HUDEP-2 (cell line): Measurements from ENCODE around the gene METTL5.
A peak's percentile ranks its signal among the peaks of the same experiment; 100 is the strongest.
"Not testable (repeated sequence)": the region's sequence is repeated elsewhere in the genome, so short reads cannot be mapped to it uniquely, and the experiment has no call there.

Experiments used
- DNase-seq, 76 experiments: peaks; one replicate each; lab custom pipeline; 2025; ENCODE audit not compliant: unreplicated experiment in 76 of 76; lab: John Stamatoyannopoulos, UW

Gene METTL5

DNA sequence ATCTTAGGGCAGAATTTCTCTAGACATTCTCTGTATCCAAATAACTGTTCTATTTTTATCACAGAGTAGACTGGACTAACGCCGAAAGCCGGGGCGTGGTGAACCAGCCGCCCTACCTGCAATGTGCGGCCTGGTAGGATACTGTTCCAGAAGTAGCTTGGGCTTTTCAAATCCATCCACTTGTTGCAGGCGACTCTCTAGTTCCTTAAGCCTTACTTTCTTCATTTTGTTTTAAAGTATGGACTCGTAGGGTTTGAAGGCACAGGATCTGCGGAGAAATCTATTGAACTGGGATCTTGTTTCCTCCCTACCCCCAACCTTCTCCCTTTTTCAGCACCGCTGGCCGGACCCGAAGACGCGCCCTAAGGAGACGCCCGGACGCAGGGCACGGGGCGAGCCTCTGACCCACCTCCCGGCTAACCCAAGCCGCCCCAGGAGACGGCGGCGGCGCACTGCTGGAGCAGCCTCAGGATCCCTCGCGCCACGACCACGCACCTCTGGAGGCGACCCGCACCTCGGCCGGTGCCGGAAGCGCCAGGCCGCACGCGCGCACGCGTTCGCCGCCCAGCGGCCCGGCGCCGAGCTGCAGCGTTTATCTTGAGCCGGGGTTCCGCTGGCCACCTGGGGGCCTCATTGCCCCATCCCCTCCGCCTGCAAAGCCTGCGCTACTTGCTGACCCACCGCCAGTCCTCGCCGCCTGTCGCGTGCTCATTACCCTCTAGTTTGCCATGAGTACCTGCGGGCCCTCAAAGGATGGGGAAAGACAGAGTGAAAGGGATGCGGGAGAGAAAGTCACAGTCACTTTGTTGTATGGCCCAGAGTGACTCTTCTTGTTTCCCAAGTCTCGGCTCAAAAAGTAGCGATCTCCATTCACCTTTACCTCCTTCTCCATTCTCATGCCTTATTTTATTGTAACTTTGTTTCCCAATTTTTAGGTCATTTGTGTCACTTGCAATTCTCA lies at the start of gene METTL5:
METTL5 (minus strand) TSS at position 533 of the 961 bp plus-strand sequence; CDS start at position 225, 308 bp downstream.
- peak in 73 of 76 experiments; percentile 27 to 89 (median 72) for DNase-seq

DNA sequence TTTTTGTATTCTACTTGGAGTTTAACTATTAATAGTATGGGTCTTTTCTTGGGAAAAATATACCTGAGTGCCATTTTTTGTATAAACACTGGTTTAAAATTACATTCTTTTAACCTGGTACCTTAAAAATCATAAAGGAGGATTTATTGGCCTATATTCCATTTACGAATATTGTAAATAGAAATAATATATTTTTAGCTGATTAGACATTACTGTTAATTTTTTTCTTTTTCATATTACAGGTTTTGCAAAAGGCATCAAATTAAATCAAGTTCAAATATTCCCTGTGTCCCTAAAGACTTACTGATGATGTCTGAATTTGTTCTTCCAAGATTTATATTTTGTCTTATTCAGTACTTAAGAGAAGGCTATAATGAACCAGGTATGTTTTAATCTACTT lies 47.3 kb upstream of the METTL5 start:
- DNase-seq: no peak

DNA sequence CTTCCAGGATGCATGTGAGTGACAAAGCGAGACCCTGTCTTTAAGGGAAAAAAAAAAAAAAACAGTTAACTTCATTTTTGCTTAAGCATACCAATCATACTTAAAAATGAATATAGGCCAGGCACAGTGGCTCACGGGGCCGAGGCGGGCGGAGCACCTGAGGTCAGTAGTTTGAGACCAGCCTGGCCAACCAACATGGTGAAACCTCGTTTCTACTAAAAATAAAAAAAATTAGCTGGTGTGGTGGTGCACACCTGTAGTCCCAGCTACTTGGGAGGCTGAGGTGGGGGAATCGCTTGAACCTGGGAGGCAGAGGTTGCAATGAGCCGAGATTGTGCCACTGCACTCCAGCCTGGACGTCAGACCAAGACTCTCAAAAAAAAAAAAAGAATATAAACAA lies 46.7 kb upstream of the METTL5 start:
- not testable (repeated sequence) for DNase-seq

DNA sequence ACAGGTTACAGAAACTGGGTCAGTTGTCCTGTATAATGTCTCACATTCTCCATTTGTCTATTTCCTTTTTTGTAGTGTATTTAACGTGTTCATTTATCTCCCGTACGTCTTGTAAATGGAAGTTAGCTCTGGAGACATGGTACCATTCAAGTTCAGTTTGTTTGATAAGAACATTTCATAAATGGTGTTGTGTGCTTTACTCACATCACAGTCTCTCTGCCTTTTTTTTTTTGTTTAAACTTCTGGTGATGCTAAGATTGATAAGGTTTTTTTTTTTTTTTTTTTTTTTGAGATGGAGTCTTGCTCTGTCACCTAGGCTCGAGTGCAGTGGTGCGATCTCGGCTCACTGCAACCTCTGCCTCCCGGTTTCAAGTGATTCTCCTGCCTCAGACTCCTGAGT lies 44.2 kb upstream of the METTL5 start:
- DNase-seq: peak in 2 of 76 experiments; percentile 9 to 40

DNA sequence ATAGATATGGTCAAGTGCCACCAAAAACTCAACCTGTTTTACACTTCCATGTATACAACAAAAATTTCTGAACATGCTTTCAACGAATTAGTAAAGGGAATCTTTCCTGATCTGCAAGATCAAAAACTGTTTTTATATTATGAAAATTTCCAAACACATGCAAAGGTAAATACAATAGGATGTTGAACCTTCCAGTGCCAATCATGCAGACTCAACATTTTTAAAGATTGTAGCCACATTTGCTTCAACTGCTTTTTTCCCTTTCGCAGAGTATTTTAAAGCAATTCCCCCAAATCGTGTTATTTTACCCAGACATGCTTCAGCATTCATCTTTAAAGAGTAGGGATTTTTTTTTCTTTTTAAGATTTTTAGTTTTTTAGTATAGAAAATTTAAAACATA lies 42.9 kb upstream of the METTL5 start:
- DNase-seq: no peak

DNA sequence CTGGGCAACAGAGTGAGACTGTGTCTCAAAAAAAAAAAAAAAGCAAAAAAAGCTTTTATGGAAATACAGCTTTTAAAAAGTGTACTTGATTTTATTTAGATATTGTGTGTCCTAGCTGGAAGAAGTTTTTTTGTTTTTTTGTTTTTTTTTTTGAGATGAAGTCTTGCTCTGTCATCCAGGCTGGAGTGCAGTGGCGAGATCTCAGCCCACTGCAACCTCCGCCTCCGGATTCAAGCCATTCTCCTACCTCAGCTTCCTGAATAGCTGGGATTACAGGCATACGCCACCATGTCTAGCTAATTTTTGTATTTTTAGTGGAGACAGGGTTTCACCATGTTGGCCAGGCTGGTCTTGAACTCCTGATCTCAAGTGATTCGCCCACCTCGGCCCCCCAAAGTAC lies 41.5 kb upstream of the METTL5 start:
- DNase-seq: not testable (repeated sequence)

DNA sequence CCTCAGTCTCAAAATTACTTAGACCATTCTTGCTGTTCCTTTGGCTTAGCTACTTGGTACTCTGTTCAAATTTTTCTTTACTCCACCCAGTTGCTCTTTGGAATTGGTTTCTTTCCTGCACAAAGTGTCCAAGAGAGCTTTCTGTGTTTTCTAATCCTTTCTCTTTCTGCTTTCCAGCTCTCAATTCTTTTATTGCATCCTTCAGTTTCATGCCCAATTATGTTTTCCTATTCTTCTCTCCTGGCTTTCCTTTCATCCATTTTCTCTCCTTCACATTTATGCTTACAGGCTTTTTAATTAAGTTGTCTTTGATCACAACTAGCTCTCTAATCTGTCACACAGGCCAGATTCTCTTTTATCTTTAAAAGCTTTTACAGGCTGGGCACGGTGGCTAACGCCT lies 40.8 kb upstream of the METTL5 start:
- no peak for DNase-seq

DNA sequence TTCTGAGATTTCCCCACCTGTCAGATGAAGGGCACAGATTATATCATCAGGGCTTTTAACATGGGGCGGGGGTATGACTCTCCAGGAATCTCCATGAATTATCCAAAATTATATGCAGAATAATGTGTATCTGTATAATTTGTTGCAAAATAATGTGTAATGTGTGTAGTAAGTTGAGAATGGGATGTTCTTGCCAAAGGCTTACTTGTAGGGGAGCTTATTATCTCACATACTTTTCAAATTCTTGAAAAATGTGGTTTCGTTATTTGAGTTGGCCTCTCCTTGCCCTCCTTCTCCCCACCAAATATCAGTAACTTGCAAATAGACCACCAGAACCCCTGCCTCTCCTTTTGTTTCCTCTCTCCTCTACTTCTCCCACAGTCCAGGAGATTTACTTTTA lies 38.1 kb upstream of the METTL5 start:
- no peak for DNase-seq

DNA sequence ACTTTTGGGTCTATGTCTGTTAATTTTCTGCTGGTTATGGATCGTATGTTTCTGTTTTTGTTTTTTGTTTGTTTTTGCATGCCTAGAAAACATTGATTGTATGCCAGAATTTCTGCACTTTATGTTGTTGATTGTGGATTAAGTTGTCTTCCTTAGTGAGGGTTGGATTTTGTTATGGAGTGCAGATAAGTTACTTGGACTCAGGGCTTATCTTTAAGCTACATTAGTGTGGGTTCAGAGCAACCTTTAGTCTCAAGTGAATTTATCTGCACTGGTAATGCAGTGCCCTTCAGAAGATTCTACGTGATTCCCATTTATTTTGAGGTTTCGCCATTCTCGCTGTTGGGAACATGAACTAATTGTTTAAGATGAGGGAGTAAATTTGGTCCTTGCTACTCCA lies 35.4 kb upstream of the METTL5 start:
- peak in 2 of 76 experiments; percentile 17 to 26 for DNase-seq

DNA sequence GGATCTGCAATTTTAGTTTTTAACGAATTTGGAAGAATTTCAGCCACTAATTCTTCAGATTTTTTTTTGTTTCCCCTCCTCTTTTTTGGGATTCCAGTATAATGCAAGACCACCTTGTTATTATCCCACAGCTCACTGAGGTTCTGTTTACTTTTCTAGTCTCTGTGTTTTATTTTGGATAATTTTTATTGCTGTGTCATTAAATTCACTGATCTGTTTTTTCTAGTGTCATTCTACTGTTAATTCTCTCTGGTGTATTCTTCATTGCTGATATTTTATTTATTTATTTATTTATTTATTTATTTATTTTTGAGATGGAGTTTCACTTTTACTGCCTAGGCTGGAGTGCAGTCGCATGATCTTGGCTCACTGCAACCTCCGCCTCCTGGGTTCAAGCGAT lies 34.7 kb upstream of the METTL5 start:
- DNase-seq: no peak

DNA sequence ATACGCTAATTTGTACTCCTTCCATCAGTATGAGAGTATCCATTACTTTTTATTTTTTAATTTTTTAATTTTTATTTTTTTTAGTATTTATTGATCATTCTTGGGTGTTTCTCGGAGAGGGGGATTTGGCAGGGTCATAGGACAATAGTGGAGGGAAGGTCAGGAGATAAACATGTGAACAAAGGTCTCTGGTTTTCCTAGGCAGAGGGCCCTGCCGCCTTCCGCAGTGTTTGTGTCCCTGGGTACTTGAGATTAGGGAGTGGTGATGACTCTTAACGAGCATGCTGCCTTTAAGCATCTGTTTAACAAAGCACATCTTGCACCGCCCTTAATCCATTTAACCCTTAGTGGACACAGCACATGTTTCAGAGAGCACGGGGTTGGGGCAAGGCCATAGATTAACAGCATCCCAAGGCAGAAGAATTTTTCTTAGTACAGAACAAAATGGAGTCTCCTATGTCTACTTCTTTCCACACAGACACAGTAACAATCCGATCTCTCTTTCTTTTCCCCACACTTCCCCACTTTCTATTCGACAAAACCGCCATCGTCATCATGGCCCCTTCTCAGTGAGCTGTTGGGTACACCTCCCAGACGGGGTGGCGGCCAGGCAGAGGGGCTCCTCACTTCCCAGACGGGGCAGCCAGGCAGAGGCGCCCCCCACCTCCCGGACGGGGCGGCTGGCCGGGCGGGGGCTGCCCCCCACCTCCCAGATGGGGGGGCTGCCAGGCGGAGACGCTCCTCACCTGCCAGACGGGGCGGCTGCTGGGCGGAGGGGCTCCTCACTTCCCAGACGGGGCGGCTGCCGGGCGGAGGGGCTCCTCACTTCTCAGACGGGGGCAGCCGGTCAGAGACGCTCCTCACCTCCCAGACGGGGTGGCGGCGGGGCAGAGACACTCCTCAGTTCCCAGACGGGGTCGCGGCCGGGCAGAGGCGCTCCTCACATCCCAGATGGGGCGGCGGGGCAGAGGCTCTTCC lies 30.9 kb upstream of the METTL5 start:
- DNase-seq: peak in 1 of 76 experiments; percentile 50

DNA sequence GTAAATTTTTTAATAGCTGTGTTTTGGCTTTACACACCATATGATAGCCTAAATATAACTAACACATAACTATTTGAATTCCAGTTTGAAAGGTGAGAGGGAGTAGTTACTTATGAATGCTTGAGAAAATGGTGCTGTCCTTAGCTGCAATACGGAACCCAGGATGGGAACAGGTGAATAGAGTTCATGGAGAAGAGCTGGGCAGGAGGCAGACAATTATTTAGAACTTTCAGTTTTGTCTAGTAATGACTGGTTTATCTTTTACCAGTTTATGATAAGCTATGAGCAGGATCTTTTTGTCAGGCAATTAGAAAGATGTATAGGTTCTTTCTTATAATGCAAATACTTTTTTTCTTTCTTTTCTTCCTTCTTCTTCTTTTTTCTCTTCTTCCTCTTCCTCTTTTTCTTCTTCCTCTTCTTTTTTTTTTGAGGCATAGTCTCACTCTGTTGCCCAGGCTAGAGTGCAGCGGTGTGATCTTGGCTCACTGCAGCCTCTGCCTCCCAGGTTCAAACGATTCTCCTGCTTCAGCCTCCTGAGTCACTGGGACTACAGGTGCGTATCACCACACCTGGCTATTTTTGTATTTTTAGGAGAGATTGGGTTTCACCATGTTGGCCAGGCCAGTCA lies 28.4 kb upstream of the METTL5 start:
- DNase-seq: no peak

DNA sequence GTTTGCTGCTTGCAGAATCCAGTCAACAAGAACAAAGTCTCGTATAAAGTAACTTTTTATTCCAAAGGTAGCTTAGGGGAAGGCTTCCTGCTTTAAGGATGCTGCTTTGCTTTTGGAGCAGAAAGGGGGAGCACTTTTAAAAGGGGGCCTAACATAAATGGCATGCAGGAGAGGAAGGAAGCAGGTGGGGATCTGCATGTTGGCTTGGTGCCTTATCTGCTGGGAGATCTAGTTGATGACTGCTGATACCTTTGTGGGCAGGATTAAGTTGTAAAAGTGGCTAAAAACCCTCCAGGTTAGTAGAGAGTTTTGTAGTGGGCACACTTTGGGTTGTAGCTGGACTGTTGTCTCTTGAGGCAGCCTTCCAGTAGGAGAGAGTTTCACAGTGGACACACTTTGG lies 25.0 kb upstream of the METTL5 start:
- no peak for DNase-seq

DNA sequence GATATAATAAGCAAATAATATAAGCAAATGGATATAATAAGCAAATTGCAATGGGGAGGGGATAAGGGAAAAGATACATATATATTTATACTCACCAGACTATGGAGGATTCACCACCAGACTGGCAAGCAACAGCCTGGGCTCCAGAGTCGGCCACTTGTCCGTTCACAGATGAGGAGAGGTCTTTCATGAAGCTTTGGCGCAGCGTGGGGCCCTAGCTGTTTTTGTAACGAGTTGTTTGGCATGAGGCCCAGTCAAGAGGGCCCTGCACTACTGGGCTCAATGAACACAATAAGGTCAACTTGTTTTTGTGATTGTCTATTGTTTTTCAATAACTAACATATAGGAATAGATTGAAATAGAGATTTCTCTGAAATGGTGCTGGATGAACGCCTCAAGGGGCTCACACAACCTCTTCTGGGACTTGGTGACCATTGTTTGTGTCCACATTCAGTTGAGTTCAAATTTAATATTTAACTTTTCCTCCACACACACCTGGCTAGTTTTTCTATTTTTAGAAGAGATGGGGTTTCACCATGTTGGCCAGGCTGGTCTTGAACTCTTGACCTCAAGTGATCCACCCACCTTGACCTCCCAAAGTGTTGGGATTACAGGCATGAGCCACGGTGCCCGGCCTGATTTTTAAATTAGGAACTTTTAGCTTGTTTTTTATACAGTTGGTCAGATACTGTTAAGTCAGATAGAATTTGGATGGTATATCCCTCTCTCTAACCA lies 24.4 kb upstream of the METTL5 start:
- not testable (repeated sequence) for DNase-seq

DNA sequence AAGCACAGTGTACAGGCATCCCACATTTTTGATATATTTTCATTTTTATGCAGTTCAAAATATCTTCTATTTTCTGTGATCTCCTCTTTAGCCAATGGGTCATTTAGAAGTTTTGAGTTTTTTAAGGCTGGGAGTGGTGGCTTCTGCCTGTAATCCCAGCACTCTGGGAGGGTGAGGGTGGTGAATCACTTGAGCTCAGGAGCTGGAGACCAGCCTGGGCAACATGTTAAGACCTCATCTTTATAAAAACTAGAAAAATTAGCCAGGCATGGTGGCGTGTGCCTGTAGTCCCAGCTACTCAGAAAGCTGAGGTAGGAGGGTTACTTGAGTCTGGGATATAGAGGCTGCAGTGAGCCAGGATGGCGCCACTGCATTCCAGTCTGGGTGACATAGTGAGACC lies 20.3 kb upstream of the METTL5 start:
- no peak for DNase-seq

DNA sequence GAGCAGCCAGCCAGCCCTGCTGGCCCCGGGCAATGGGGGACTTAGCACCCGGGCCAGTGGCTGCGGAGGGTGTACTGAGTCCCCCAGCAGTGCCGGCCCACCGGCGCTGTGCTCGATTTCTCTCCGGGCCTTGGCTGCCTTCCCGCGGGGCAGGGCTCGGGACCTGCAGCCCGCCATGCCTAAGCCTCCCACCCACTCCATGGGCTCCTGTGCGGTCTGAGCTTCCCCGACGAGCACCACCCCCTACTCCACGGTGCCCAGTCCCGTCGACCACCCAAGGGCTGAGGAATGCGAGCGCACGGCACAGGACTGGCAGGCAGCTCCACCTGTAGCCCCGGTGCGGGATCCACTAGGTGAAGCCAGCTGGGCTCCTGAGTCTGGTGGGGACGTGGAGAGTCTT lies 16.9 kb upstream of the METTL5 start:
- not testable (repeated sequence) for DNase-seq

DNA sequence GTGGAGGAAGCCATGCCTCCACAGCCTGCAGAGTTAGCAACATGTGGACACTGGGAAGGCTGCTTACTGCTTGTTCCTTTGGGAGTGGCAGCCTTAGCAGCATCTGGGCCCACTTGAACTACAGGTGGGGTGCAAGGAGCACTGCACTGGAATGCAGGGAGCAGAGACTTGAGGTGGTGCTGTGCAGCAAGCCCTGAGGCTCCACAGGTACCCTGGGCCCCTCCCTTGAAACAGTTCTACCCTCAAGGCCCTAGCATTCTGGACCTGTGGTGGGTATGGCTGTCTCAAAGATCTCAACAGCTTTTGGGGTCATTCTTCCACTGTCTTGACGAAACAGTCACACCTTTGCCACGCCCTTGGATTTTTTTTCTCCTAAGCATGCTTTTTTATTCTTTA lies 16.0 kb upstream of the METTL5 start:
- DNase-seq: no peak

DNA sequence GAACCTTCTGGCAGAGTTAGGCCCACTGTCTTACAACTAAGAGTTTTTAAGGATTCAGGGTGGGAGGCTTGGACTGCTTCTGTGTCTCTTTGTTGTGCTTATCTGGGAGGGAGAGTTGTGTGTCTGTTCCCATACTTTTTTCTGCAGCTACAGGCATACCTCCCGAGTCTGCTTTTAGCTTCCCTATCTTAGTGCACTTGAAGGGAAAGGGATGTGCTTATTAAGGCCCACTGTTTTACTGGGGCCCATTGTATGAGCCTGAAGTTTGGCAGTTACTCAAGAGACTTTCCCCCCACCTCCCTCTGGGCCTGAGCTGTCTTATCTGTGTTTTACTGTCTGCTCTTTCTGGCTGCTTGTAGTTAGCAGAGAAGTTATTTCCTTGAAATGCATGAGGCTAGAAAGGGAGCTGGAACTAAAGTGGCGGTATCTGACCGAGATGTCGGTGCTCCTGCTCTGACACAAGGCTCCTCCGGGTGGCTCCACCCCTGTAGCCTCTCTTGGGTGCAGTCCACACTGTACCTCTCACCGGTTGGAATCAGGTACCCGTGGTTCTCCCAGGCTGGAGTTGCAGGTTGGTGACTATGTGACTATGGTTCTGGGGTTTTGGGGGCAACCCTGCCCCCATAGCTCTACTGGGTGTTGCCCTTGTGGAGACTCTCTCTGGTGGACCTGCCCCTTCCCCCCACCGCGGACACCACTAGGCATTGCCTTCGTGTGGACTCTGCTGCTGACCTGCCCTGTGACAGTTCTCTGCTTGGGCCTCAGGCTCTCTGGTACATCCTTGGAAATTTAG lies 15.4 kb upstream of the METTL5 start:
- peak in 75 of 76 experiments; percentile 20 to 90 (median 72) for DNase-seq
